HFF-Myc (cell line): ENCODE measurements around the gene SLC49A4.
A peak's percentile ranks its signal among the peaks of the same experiment; 100 is the strongest.
"Not testable (repeated sequence)": the region's sequence is repeated elsewhere in the genome, so short reads cannot be mapped to it uniquely, and the experiment has no call there.

Experiments
- DNase-seq: peaks from one replicate; pipeline ENCODE4 v3.0.0-alpha.2; 2011; ENCODE audit warnings: low read depth; ENCODE audit errors: extremely low read depth
- H3K4me3 ChIP-seq: replicated peaks from 2 replicates; pipeline ENCODE4 v1.5.1; 2011; ENCODE audit warnings: low read depth, mild to moderate bottlenecking, control low read depth, low read length
- CTCF ChIP-seq: IDR thresholded peaks from 2 replicates; pipeline ENCODE4 v1.5.1; 2012; ENCODE audit warnings: mild to moderate bottlenecking, low read depth, low read length, control low read depth; ENCODE audit errors: missing control alignments

Gene SLC49A4

GRCh38 chr3:122794779-122795673 is at the start of gene SLC49A4:
SLC49A4 (plus strand) TSS chr3:122795069; CDS start chr3:122795193, 124 bp downstream.
- peak; percentile 45 for DNase-seq
- peak within 1 kb of the TSS; percentile 59 for H3K4me3 ChIP-seq
- no peak for TF ChIP-seq CTCF

- H3K4me3 ChIP-seq, result no peak overlapping the region
- no peak for DNase-seq
- TF ChIP-seq CTCF, result no peak
These were observed 49.4 kb upstream of the SLC49A4 start for GRCh38 chr3:122745369-122746021.

GRCh38 chr3:122747295-122747694 is 47.6 kb upstream of the SLC49A4 start:
- H3K4me3 ChIP-seq, DNase-seq: not testable (repeated sequence)

GRCh38 chr3:122748347-122748746 is 46.5 kb upstream of the SLC49A4 start:
- no peak overlapping the region for H3K4me3 ChIP-seq
- no peak for TF ChIP-seq CTCF
- DNase-seq, result no peak

- H3K4me3 ChIP-seq, result no peak overlapping the region
- TF ChIP-seq CTCF, result peak; percentile 76
- no peak for DNase-seq
These were observed 39.9 kb upstream of the SLC49A4 start for GRCh38 chr3:122754929-122755328.

GRCh38 chr3:122755491-122755890 is 39.4 kb upstream of the SLC49A4 start:
- no peak overlapping the region for H3K4me3 ChIP-seq
- DNase-seq, result no peak
- TF ChIP-seq CTCF, result no peak

GRCh38 chr3:122758877-122759560 is 35.9 kb upstream of the SLC49A4 start:
- no peak for DNase-seq
- H3K4me3 ChIP-seq, result no peak overlapping the region
- no peak for TF ChIP-seq CTCF
